Lower lobe of right lung (tissue), 2 donors: ENCODE results near the gene DIPK2B. TPM values are rescaled to one million over a fixed set of nuclear protein-coding genes. Genes with fewer than 3 reads are reported as not detected.

Experiments used
- ATAC-seq, 2 donors: fragments of 200-7000 bp; cut with Tn5 transposase; one replicate each; pipeline ENCODE4 v1.9.1; 2020 to 2022; ENCODE audit warnings: mild to moderate bottlenecking in 2 of 2, moderate library complexity in 2 of 2
- DNase-seq: peaks from one replicate; pipeline ENCODE4 v3.0.0-alpha.2; 2020
- H3K27ac ChIP-seq: fragments of 200-600 bp; one replicate; pipeline ENCODE4 v1.8.0; 2022
- H3K27me3 ChIP-seq: fragments of 200-600 bp; one replicate; pipeline ENCODE4 v1.8.0; 2022; ENCODE audit warnings: low read depth
- H3K36me3 ChIP-seq: fragments of 200-600 bp; one replicate; pipeline ENCODE4 v1.8.0; 2022; ENCODE audit warnings: mild to moderate bottlenecking
- H3K4me1 ChIP-seq: fragments of 200-600 bp; one replicate; pipeline ENCODE4 v1.8.0; 2022
- H3K4me3 ChIP-seq: fragments of 200-600 bp; one replicate; pipeline ENCODE4 v1.8.0; 2022; ENCODE audit warnings: mild to moderate bottlenecking
- H3K9me3 ChIP-seq: fragments of 200-600 bp; one replicate; pipeline ENCODE4 v1.8.0; 2022
- CTCF ChIP-seq: fragments of 200-600 bp; IDR thresholded peaks from one replicate; pipeline ENCODE4 v1.8.0; 2022; ENCODE audit warnings: antibody characterized with exemption, mild to moderate bottlenecking
- intact Hi-C: fragments of 100-400 bp; cut with DNase I; formaldehyde crosslinking; loops from one replicate; pipeline ENCODE4 v1.11.0; 2022
- total RNA-seq: library from RNA; stranded (reverse); fragmentation: NEBNext Ultra II Directional; extraction: Animal tissue kit (Norgen Biotek cat#: 25700); gene quantifications from one replicate; pipeline ENCODE4 v1.2.1, GENCODE V29; 2021
- donor health status: DM: no; HTN: yes; CAD: no; lungs with severe emphysema.

DIPK2B gene
- total RNA-seq, 1 donor from 2014 or later = 14.4 TPM

GRCh38 chrX:45187731-45188130, 12.9 kb downstream of the DIPK2B start:
- DNase-seq (no peak), ATAC-seq (no peak)
- intact Hi-C loops = no loop called here

GRCh38 chrX:45186643-45187026, 14.0 kb downstream of the DIPK2B start:
- H3K36me3 ChIP-seq = no peaks in the 10 kb centered on the region
- H3K27me3 ChIP-seq = no peaks in the 10 kb centered on the region
- H3K4me1 ChIP-seq = no peaks in the 10 kb centered on the region
- no peak overlapping the region for H3K27ac ChIP-seq
- H3K9me3 ChIP-seq = no peaks in the 10 kb centered on the region
- peak overlapping the region; percentile 46 for H3K4me3 ChIP-seq
- intact Hi-C loops = no loop called here
- ATAC-seq = peak in 1 of 2 donors; percentile 17
- no peak for DNase-seq
- no peak for TF ChIP-seq CTCF

More at GRCh38 chrX:45187731-45188130, 12.9 kb downstream of the DIPK2B start:
- no peaks in the 10 kb centered on the region for H3K27me3 ChIP-seq
- no peaks in the 10 kb centered on the region for H3K9me3 ChIP-seq
- H3K4me3 ChIP-seq = peak overlapping the region; percentile 46
- H3K4me1 ChIP-seq = no peaks in the 10 kb centered on the region
- no peak for TF ChIP-seq CTCF
- no peaks in the 10 kb centered on the region for H3K36me3 ChIP-seq
- no peak overlapping the region for H3K27ac ChIP-seq

GRCh38 chrX:45184211-45184610, 16.5 kb downstream of the DIPK2B start:
- no peak for TF ChIP-seq CTCF
- intact Hi-C loops = no loop called here
- no peaks in the 10 kb centered on the region for H3K36me3 ChIP-seq
- H3K4me1 ChIP-seq = no peaks in the 10 kb centered on the region
- DNase-seq (no peak), ATAC-seq (no peak)
- no peak overlapping the region for H3K27ac ChIP-seq
- H3K27me3 ChIP-seq = no peaks in the 10 kb centered on the region
- no peak overlapping the region for H3K4me3 ChIP-seq
- no peaks in the 10 kb centered on the region for H3K9me3 ChIP-seq

- Histone ChIP-seq H3K4me1 (no peaks in the 10 kb centered on the region), H3K27me3 (no peaks in the 10 kb centered on the region), H3K36me3 (no peaks in the 10 kb centered on the region), H3K9me3 (no peaks in the 10 kb centered on the region), H3K27ac (no peak overlapping the region), H3K4me3 (no peak overlapping the region)
- no peak for DNase-seq
- intact Hi-C loops = no loop called here
- ATAC-seq = peak in 1 of 2 donors; percentile 53
- TF ChIP-seq CTCF = no peak
Observed at GRCh38 chrX:45172890-45173289, 27.8 kb downstream of the DIPK2B start.

- H3K9me3 ChIP-seq = no peaks in the 10 kb centered on the region
- DNase-seq (no peak), ATAC-seq (no peak)
- H3K4me3 ChIP-seq = no peak overlapping the region
- H3K27ac ChIP-seq = no peak overlapping the region
- no peaks in the 10 kb centered on the region for H3K27me3 ChIP-seq
- H3K36me3 ChIP-seq = no peaks in the 10 kb centered on the region
- no peak for TF ChIP-seq CTCF
- H3K4me1 ChIP-seq = no peaks in the 10 kb centered on the region
- intact Hi-C loops = no loop called here
Observed at GRCh38 chrX:45166781-45167180, 33.9 kb downstream of the DIPK2B start.

- Histone ChIP-seq H3K27ac (no peak overlapping the region), H3K4me3 (no peak overlapping the region), H3K36me3 (no peaks in the 10 kb centered on the region), H3K4me1 (no peaks in the 10 kb centered on the region), H3K27me3 (no peaks in the 10 kb centered on the region), H3K9me3 (no peaks in the 10 kb centered on the region)
- DNase-seq (no peak), ATAC-seq (no peak)
- intact Hi-C loops = no loop called here
- no peak for TF ChIP-seq CTCF
Observed at GRCh38 chrX:45165726-45166125, 35.0 kb downstream of the DIPK2B start.
